NCI-H748 (cell line): ENCODE results near the gene SMAD5.

Source experiments
- DNase-seq: peaks from one replicate; lab custom pipeline; 2025; ENCODE audit not compliant: unreplicated experiment; lab: John Stamatoyannopoulos, UW

Gene SMAD5

GRCh38 chr5:136153581-136154236 lies 21.1 kb downstream of the SMAD5 start:
- DNase-seq = no peak

- DNase-seq = no peak
These were observed 22.4 kb downstream of the SMAD5 start for GRCh38 chr5:136155078-136155477.

- no peak for DNase-seq
These were observed 23.1 kb downstream of the SMAD5 start for GRCh38 chr5:136155761-136156160.

GRCh38 chr5:136157514-136157913 lies 24.9 kb downstream of the SMAD5 start:
- no peak for DNase-seq

- DNase-seq = no peak
These were observed 26.8 kb downstream of the SMAD5 start for GRCh38 chr5:136159457-136159856.

- no peak for DNase-seq
These were observed 29.4 kb downstream of the SMAD5 start for GRCh38 chr5:136162008-136162407.

- no peak for DNase-seq
These were observed 31.6 kb downstream of the SMAD5 start for GRCh38 chr5:136164226-136164625.

GRCh38 chr5:136166909-136167308 lies 34.3 kb downstream of the SMAD5 start:
- no peak for DNase-seq

- no peak for DNase-seq
These were observed 36.6 kb downstream of the SMAD5 start for GRCh38 chr5:136169218-136169617.

GRCh38 chr5:136174021-136174659 lies 41.5 kb downstream of the SMAD5 start:
- DNase-seq = peak; percentile 50

GRCh38 chr5:136182618-136183017 lies 50.0 kb downstream of the SMAD5 start:
- no peak for DNase-seq

- no peak for DNase-seq
These were observed 53.5 kb downstream of the SMAD5 start for GRCh38 chr5:136185974-136186665.

GRCh38 chr5:136186796-136187195 lies 54.2 kb downstream of the SMAD5 start:
- no peak for DNase-seq

- DNase-seq = no peak
These were observed 56.2 kb downstream of the SMAD5 start for GRCh38 chr5:136188859-136189258.

- DNase-seq = no peak
These were observed 57.6 kb downstream of the SMAD5 start for GRCh38 chr5:136190091-136190720.

GRCh38 chr5:136190904-136191303 lies 58.3 kb downstream of the SMAD5 start:
- no peak for DNase-seq

- peak; percentile 56 for DNase-seq
These were observed 58.8 kb downstream of the SMAD5 start for GRCh38 chr5:136191304-136192014.

GRCh38 chr5:136192015-136192525 lies 59.4 kb downstream of the SMAD5 start:
- peak; percentile 55 for DNase-seq

GRCh38 chr5:136192526-136193321 lies 60.1 kb downstream of the SMAD5 start, which contains the start of gene SMIM32:
Gene SMIM32 (minus strand): TSS chr5:136193162. CDS start chr5:136192524, 638 bp downstream.
- DNase-seq = peak; percentile 68
